Inferior parietal cortex (tissue), 1 donor: ENCODE measurements around the gene KCNN1.
"Not testable (repeated sequence)": the region's sequence is repeated elsewhere in the genome, so short reads cannot be mapped to it uniquely, and the experiment has no call there.

Experiments used
- DNase-seq: peaks from one replicate; pipeline ENCODE4 v3.0.0-alpha.2; 2016; ENCODE audit errors: extremely low spot score

The KCNN1 gene

DNA sequence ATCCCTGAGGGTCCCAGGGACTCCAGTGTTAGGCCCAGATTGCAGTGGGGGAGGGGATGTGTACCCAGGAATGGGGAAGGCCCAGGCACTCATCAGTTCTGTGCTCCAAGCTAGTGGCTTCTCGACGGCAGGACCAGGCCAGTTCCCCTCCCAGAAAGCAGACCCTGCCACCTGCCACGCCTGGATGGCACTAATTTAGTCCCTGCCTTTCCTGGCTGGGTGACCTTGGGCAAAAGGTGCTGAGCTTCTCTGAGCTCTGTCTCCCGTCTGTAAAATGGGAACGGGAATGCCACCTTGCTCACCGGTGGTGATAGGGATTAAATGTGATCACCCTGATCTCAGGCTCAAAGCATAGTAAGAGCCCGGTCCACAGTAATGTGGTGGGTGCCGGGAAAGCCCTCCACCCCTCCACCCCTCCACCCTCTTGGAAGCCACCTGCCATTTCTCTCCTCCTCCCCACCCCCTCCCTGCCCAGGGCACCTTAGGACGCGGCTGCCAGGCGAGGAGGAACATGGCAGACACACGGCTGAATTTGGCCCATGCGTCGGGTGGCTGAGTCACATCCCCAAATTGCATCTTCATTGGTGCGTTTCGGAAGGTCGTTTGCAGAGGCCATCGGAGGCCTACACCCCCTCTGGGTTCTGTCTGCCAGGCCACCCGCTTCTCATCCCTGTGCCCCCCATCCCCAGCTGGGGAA lies 2.3 kb downstream of the KCNN1 start:
- DNase-seq, result no peak

DNA sequence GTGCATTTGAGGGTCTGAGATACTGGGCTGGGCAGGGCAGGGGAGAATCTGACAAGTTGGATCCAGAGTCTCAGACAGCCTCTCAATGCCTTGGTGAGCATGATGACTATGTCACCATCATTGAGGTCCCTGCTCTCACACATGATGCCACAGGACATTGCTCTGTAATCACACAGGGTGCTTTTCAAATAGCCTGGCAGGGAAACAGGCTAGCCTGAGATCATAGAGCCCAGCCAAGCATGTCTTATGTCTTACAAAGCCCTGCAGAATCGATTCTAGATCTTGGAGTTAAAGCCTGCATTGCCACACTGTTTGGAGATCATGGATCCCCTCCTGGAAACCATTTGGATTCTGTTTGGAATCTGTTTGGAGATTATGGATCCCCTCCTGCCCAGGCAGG lies 5.3 kb downstream of the KCNN1 start:
- DNase-seq, result no peak

DNA sequence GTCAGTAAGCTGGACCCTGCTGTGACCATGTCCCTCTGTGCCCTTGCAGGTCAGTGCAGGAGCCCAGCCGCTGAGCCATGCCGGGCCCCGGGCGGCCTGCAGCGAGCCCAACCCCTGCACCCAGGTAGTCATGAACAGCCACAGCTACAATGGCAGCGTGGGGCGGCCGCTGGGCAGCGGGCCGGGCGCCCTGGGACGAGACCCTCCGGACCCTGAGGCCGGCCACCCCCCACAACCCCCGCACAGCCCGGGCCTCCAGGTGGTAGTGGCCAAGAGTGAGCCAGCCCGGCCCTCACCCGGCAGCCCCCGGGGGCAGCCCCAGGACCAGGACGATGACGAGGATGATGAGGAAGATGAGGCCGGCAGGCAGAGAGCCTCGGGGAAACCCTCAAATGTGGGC lies 6.9 kb downstream of the KCNN1 start:
- no peak for DNase-seq

DNA sequence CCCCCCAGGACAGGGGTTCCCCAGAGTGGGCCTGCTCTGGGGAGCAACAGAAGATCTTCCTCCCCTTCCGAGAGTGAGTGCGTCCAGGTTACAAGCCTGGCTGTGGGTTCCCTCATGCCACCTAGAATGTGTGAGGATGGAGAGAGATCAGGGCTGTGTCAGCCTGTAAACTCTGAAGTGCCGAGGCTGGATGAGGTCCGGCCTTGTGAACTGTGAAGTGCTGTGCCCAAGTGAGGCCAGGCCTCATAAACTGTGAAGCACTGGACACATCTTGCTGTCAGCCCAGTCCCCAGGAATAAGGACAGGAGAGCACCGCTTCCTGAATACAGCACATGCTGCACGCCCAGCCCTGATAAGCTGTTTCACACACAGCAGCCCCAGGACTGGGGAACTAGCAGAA lies 7.6 kb downstream of the KCNN1 start:
- no peak for DNase-seq

GRCh38 chr19:17975032-17975431 lies 8.1 kb downstream of the KCNN1 start:
- DNase-seq, result no peak

- DNase-seq, result no peak
These were observed 10.1 kb downstream of the KCNN1 start for GRCh38 chr19:17977021-17977420.

DNA sequence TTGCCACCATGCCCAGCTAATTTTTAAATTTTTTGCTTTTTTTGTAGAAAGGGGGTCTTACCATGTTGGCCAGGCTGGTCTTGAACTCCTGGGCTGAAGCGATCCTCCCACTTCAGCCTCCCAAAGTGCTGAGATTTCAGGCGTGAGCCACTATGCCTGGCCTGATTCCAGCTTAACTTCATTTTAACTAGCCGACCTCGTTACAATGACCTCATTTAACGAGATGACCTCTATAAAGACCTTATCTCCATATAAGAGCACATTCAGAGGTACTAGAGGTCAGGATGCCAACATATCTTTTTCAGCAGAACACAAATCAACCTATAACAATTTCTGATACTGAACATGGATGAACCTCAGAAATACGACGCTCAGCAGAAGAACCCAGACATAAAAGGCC lies 10.6 kb downstream of the KCNN1 start:
- no peak for DNase-seq

GRCh38 chr19:17981611-17982010 lies 14.7 kb downstream of the KCNN1 start:
- DNase-seq, result no peak

DNA sequence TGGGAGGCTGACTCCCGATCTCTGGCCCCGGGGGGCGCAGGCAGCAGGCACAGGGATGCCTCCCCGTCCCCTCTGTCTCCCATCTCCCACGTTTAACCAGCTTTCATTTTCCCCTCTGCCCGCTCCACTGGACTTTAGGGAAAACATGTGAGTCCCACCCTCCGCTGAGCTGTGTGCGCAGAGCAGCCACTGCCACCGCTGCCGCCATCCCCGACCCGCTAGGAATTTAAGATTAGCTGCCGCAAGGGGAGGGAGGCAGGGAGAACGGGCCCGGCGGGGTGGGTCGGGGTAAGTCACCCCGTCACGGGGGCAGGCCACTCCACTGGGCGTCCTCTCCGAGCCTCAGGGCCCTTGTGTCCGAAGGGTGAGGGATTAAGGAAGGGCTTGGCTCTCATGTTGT lies 15.5 kb downstream of the KCNN1 start:
- no peak for DNase-seq

- DNase-seq, result no peak
These were observed 18.3 kb downstream of the KCNN1 start for GRCh38 chr19:17985037-17985818.

- not testable (repeated sequence) for DNase-seq
These were observed 19.7 kb downstream of the KCNN1 start for GRCh38 chr19:17986569-17986968.

DNA sequence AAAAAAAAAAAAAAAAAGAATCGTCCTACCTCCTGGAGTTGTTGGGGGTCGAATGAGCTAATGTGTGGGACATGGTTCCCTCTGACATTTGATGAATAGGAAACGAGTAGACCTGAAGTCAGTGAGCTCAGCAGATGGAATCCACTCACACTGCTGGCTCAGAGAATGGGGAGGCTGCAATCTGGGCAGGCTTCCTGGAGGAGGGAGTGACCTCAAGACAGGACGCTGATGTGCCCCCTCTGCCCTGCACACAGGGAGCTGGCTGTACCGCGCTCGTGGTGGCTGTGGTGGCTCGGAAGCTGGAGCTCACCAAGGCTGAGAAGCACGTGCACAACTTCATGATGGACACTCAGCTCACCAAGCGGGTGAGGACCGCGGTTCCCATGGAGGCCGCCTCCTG lies 21.3 kb downstream of the KCNN1 start:
- no peak for DNase-seq

DNA sequence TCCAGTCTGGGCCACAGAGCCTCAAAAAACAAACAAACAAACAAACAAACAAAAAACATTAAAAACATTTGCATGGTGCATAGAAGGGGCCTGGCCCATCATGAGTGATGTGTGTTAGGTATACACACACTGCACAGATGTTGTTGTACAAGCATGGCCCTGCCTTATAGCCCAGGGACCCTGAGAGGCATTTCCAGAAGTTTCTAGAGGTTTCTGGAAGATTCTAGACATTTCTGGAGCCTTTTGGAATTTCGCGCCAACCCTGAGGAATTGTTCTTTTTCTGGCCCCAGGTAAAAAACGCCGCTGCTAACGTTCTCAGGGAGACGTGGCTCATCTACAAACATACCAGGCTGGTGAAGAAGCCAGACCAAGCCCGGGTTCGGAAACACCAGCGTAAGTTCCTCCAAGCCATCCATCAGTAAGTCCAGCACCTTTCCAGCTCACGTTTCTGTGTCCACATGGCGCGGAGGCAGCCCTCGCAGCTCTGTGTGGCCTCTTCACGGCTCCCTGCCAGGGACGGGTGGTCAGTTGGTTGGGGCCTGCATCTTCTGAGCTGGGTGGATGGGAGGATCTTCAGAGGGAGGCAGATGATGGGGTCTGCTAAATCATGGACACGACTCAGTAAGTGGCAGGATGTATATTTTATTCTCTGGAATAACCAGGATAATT lies 22.7 kb downstream of the KCNN1 start:
- DNase-seq, result no peak

GRCh38 chr19:17993076-17993813 lies 26.3 kb downstream of the KCNN1 start:
- DNase-seq, result no peak

- peak; percentile 93 for DNase-seq
These were observed 30.0 kb downstream of the KCNN1 start for GRCh38 chr19:17996826-17997316.

DNA sequence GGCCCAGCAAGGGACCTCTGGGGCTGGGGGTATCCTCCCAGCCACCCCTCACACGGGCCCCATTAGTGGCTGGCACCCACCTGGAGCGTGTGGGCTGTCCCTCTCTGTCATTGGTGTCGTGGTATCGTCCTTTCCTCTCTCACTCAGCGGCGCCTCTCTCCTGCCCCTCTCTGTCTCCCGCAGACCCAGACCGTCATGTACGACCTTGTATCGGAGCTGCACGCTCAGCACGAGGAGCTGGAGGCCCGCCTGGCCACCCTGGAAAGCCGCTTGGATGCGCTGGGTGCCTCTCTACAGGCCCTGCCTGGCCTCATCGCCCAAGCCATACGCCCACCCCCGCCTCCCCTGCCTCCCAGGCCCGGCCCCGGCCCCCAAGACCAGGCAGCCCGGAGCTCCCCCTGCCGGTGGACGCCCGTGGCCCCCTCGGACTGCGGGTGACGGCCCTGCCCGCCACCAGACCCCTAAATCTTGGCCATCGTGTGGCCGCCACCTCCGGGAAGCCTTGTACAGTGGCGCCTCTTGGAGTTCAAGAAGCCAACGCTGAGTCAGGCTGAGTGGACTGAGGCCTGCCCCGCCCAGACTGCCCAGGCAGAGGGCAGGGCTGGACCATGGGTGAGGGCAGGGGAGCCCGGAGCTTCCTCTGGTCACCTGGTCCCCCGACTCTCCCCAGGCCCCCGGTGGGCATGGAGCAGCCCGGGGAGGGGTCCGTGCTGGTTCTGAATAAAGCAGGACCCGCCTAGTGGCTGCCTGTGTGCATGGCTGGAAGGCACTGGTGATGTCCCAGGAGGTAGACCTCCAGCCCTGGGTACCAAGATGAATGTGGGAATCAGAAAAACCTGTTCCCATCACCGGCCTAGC lies 31.3 kb downstream of the KCNN1 start:
- no peak for DNase-seq

- no peak for DNase-seq
These were observed 31.9 kb downstream of the KCNN1 start for GRCh38 chr19:17998827-17999150.

GRCh38 chr19:17999684-18000479 lies 33.0 kb downstream of the KCNN1 start:
- no peak for DNase-seq

DNA sequence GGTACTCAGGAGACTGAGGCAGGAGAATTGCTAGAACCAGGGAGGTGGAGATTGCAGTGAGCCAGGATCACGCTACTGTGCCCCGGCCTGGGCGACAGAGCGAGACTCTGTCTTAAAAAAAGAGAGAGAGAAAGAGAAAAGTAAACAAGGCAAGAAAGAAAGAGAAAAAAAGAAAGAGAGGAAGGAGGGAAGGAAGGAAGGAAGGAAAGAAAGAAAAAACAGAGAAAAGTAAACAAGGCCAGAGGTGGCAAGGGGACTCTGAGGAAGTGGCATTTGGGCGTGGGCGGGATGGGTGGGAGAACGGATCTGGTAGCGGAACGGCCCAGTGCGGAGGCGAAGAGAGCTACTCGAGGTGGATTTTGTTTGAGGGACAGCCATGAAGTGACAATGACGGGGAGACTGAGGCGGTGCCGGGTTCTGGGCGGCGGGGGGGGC lies 33.6 kb downstream of the KCNN1 start:
- DNase-seq, result no peak
